HG03558 (cell line): ENCODE results near the gene FBRSL1.
"Not testable (repeated sequence)": the region's sequence is repeated elsewhere in the genome, so short reads cannot be mapped to it uniquely, and the experiment has no call there.

Experiments used
- ATAC-seq: cut with Tn5 transposase; IDR thresholded peaks from one replicate; pipeline ENCODE4 v1.9.1; 2021; ENCODE audit warnings: moderate number of reproducible peaks; ENCODE audit not compliant: unreplicated experiment; ENCODE audit errors: extremely low read depth

FBRSL1 gene

DNA sequence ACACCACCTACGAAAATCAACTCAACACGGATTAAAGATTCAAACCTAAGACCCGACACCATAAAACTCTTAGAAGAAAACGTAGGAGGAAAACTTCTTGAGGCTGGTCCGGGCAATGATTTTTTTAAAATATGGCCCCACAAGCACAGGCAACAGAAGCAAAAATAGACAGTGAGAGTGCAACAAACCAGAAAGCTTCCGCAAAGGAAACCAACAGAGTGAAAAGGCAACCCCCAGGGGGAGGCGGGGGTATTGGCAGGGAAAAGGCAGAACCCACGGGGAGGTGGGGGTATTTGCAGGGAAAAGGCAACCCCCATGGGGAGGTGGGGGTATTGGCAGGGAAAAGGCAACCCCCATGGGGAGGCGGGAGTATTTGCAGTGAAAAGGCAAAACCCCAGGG is 20.5 kb upstream of the FBRSL1 start:
- ATAC-seq: no peak

GRCh38 chr12:132470397-132470796 is 19.6 kb upstream of the FBRSL1 start:
- ATAC-seq: no peak

- ATAC-seq: no peak
These were observed 18.7 kb upstream of the FBRSL1 start for GRCh38 chr12:132471011-132471857.

DNA sequence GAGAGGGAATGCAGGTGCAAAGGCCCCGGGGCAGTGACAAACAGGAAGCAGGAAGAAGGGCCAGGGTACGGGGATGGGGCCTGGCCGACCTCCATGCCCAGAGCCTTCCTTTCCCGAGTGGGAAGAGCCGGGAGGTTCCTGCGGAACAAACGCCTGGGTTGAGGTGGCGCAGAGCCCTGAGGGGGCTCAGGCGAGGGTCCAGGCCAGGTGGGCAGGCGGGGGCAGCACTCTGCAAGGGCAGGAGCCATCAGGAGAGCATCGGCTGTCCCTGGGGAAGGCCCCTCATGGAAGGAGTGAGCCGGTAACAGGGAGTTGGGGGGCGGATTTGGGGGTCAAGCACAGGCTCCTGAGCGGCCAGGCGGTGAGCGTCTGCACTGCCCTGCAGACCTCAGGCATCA is 18.1 kb upstream of the FBRSL1 start:
- ATAC-seq: no peak

DNA sequence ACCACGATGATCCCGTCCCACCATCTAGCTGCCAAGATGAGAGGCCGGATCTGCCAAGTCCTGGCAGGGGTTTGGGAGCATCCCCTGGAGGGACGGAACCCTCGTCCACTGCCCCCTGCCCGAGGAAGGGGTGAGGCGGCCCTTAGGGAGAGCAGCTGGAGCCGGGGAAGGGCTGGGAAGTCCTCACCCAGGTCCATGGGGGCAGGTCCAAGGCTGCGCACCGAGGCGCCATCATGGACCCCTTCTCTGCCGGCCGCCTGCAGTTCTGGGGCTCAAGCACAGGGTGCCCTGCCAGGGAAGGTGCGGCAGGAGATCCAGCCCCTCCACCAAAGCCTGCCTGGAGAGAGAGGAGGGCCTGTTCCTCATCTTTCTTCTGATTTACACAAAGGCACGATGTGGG is 17.6 kb upstream of the FBRSL1 start:
- no peak for ATAC-seq

DNA sequence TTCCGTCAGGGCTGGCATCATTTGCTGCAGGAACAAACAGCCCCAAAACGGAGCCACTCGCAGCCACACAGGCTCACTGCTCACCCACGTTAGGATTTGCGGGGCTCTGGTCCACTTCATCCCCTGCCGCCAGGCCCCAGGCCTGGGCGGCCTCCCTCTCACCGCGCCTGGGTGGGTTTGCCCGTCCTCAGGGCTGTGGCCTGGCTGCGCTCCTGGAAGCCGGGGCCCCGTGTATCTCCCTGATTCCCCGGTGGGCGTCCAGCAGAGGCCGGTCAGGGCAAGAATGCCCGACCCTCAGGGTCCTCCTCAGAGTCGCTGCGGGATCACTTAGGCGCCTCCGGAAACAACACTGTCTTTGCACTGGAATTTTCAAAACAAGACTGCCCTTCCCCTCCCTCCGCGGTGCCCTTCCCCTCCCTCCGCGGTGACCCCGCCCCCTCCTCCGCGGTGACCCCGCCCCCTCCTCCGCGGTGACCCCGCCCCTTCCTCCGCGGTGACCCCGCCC is 15.7 kb upstream of the FBRSL1 start:
- ATAC-seq: no peak

DNA sequence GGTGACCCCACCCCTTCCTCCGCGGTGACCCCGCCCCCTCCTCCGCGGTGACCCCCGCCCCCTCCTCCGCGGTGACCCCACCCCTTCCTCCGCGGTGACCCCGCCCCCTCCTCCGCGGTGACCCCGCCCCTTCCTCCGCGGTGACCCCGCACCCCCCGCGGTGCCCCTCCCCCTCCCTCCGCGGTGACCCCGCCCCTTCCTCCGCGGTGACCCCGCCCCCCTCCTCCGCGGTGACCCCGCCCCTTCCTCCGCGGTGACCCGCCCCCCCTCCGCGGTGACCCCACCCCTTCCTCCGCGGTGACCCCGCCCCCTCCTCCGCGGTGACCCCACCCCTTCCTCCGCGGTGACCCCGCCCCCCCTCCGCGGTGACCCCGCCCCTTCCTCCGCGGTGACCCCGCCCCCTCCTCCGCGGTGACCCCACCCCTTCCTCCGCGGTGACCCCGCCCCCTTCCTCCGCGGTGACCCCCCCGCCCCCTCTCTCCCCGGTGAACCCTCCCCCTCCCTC is 15.1 kb upstream of the FBRSL1 start:
- ATAC-seq: not testable (repeated sequence)

DNA sequence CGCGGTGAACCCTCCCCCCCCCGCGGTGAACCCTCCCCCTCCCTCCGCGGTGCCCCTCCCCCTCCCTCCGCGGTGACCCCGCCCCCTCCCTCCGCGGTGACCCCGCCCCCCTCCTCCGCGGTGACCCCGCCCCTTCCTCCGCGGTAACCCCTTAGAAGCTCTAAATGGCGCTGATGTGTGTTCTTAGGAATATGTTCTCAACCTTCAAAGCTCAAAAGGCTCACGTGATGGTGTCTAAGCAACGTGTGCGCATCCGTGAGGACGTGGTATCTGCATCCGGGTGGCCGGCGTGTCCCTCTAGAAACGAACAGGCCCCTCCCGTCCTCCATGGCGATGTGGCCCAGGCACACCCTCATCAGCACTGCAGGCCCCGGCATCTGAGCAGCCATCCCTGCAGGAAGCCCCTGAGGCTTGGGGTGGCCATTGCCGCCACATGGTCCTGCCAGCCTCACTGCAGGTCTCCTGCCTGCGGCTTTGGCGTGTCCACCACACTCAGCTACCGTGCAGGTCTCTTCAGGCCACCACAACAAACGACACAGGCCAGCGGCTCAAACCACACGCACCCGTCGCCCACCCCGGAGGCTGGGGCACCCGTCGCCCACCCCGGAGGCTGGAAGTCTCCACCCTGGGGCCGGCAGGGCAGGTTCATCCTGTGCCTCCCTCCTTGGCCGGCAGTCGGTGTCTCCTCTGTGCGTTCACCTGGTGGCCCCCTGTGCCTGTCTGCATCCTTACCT is 14.5 kb upstream of the FBRSL1 start:
- ATAC-seq: no peak

DNA sequence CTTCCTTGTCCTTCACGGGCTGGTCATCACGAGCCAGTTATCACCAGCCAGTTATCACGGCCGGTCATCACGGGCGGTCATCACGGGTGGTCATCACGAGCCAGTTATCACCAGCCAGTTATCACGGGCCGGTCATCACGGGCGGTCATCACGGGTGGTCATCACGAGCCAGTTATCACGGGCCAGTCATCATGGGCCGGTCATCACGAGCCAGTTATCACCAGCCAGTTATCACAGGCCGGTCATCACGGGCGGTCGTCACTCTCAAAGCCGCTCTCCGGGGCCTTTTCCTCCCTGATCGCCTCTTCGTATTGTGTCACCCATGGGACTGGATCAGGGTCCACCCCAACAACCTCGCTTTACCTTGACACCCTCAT is 13.9 kb upstream of the FBRSL1 start:
- ATAC-seq: no peak

DNA sequence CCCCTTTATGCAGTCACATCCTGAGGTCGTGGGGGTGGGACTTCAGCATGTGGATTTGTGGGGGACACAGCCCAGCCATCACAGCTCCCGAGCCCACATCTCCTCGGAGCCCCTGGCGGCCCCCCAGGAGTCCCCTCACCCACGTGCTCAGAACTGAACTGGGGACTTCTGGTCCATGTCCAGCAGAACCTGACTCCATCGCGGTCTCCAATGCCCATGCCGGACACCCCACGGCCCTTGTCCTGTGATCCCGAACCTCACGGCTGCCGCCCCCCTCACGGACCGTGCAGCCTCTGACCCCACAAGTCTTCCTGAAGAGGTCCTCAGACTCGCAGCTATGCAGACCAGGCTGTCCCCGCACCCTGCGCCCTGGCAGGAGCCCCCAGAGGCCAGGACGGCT is 13.5 kb upstream of the FBRSL1 start:
- no peak for ATAC-seq

- no peak for ATAC-seq
These were observed 12.8 kb upstream of the FBRSL1 start for GRCh38 chr12:132477017-132477702.

- no peak for ATAC-seq
These were observed 12.1 kb upstream of the FBRSL1 start for GRCh38 chr12:132477703-132478432.

DNA sequence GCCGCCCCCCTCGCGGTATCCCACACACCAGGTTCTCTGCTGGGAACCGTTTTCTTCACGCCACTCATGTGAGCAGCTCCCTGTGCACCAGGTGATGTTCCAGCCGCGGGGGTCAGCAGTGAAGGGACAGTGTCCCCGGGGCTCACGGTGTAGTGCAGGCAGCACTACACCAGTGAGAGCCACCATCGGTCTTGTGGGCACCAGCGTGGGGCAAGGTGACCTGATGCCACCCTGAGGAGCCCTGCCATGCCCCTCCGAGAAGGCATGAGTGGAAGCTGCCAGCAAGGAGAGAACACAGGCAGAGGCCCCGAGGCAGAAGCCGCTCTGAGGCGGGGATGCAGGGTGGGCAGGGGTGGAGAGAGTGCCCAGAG is 11.5 kb upstream of the FBRSL1 start:
- ATAC-seq: no peak

- ATAC-seq: no peak
These were observed 11.1 kb upstream of the FBRSL1 start for GRCh38 chr12:132478845-132479244.

DNA sequence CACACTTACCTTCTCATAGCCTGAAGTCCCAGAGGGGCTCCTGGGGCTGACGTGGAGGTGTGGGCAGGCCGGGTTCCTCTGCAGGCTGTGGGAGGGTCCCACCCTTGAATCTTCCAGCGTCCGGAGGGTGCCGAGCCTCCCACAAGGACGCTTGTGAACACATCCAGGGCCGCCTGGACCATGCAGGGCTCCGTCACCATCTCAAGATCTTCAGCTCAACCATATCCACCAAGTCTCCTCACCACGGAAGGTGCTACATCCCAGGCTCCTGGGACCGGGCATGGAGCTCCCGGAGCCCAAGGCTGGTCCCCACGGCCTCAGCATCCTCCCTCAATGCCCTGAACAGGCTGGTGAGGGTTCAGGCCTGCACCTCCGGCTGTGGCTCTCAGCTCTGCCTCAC is 10.7 kb upstream of the FBRSL1 start:
- no peak for ATAC-seq

DNA sequence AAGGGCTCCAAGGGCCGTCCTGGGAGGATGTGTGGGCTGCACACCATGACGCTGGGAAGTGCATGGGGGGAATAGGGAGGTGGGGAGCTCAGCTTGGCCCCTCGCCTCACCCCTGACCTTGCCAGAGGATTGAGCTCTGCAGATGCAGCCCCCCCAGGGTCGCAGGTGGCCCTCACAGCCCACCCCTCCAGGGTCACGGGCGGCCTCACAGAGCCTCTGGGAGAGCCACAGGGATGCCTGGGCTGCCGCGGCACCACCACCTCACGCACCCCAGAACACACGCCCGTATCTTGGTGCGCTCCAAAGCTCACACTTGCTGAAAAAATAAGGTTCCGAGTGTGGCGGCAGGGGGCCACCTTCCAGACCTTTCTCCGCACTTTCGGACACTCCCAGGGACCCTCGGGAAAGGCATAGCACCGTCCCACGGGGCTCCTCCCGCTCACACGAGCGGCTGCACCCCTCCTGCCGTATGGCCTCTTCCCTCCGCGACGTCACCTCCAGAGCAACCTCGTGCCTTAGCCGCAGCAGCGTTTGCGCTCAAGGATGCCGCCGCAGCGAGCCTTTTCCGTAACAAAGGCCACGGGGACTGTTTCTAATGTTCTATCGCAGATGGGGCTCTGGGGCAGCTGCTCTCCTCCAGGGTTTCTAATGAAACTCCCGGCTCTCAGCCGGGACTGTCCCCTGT is 9.9 kb upstream of the FBRSL1 start:
- no peak for ATAC-seq

DNA sequence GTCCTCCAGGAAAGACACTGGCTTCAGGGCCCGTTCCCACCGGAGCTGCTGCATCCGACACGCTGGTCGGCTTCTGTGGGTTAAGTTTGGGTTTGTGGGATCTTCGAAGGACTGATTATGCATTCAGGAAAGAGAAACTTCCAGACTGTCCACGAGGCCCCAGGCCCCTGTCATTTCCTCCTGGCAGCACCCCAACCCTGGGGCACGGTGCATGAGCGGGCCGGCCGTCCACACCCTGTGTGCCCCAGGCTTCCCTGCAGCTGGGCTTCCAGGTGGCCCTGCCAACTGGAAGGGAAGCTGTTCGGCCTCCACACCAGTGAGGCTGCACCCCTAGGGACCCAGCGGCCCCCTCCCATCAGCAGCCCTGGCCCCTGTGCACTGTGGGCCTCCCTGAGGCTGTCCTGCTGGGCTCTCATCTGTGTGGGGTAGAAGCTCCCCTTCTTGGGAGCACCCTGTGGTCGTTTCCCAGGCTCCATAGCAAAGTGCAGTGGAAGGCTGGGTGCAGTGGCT is 9.3 kb upstream of the FBRSL1 start:
- no peak for ATAC-seq

GRCh38 chr12:132481345-132481744 is 8.6 kb upstream of the FBRSL1 start:
- ATAC-seq: no peak
